Fibroblast of lung (primary cell): ENCODE measurements around the gene XPNPEP2.

Source experiments
- CTCF ChIP-seq, 2 donors: IDR thresholded peaks in 1 of 2; conservative IDR thresholded peaks in 1 of 2; 1 replicate in 1 of 2; 2 replicates in 1 of 2; pipeline ENCODE4 v1.5.1; 2011 to 2012; ENCODE audit warnings: low read length in 2 of 2, control low read depth in 1 of 2, inconsistent platforms in 1 of 2, low read depth in 1 of 2, mild to moderate bottlenecking in 1 of 2
- EZH2 ChIP-seq: IDR thresholded peaks from 2 replicates; pipeline ENCODE4 v1.5.1; 2012; ENCODE audit warnings: low read length, control low read depth, mild to moderate bottlenecking; ENCODE audit errors: missing control alignments

GRCh38 chrX:129771266-129771995 is 32.7 kb downstream of the XPNPEP2 start:
- TF ChIP-seq CTCF (conservative IDR thresholded peaks at IDR 0.05 in 1 of 2, IDR thresholded peaks at IDR 0.05 in 1 of 2; ENCODE audit: low read depth in 1 of 2, low read length in 2 of 2) (no peak), EZH2 (no peak)
